Spleen (tissue), 11 donors: ENCODE measurements around the gene SLC24A3. TPM values are rescaled to one million over a fixed set of nuclear protein-coding genes. Genes with fewer than 3 reads are reported as not detected.

ENCODE experiments used
- DNase-seq: peaks from one replicate; pipeline ENCODE4 v3.0.0-alpha.2; 2020
- H3K27ac ChIP-seq, 8 donors: fragments of 200-600 bp; sonication (generic) in 7 of 8; 1 replicate in 4 of 8; 2 replicates in 4 of 8; pipeline versions ENCODE4 v1.5.0 to v1.8.0; 2016 to 2021; ENCODE audit warnings: inconsistent platforms in 4 of 8, mild to moderate bottlenecking in 4 of 8, moderate library complexity in 1 of 8
- H3K27me3 ChIP-seq, 7 donors: fragments of 200-600 bp; sonication (generic) in 6 of 7; replicated peaks in 1 of 7; 1 replicate in 4 of 7; 2 replicates in 3 of 7; pipeline versions ENCODE4 v1.5.0 to v1.8.0; 2016 to 2021; ENCODE audit warnings: inconsistent platforms in 3 of 7, mild to moderate bottlenecking in 1 of 7
- H3K36me3 ChIP-seq, 6 donors: fragments of 200-600 bp; sonication (generic) in 5 of 6; 1 replicate in 4 of 6; 2 replicates in 2 of 6; pipeline versions ENCODE4 v1.5.0 to v1.8.0; 2016 to 2021; ENCODE audit warnings: inconsistent platforms in 2 of 6
- H3K4me1 ChIP-seq, 6 donors: fragments of 200-600 bp; sonication (generic) in 5 of 6; 1 replicate in 3 of 6; 2 replicates in 3 of 6; pipeline versions ENCODE4 v1.5.0 to v1.8.0; 2016 to 2021; ENCODE audit warnings: inconsistent platforms in 3 of 6
- H3K4me3 ChIP-seq, 8 donors: fragments of 200-600 bp; sonication (generic) in 7 of 8; 1 replicate in 4 of 8; 2 replicates in 4 of 8; pipeline versions ENCODE4 v1.5.0 to v1.8.0; 2016 to 2021; ENCODE audit warnings: inconsistent platforms in 4 of 8, mild to moderate bottlenecking in 4 of 8, moderate library complexity in 2 of 8
- H3K9me3 ChIP-seq, 8 donors: fragments of 200-600 bp; sonication (generic) in 7 of 8; 1 replicate in 4 of 8; 2 replicates in 4 of 8; pipeline versions ENCODE4 v1.5.0 to v1.8.0; 2016 to 2021; ENCODE audit warnings: inconsistent platforms in 4 of 8
- POLR2A ChIP-seq, 3 donors: fragments of 450-650 bp; IDR thresholded peaks; one replicate each; pipeline ENCODE4 v1.5.1; 2017; ENCODE audit warnings: antibody characterized with exemption in 3 of 3, mild to moderate bottlenecking in 1 of 3
- POLR2AphosphoS5 ChIP-seq, 3 donors: sonication (generic); formaldehyde crosslinking; IDR thresholded peaks; one replicate each; pipeline ENCODE4 v1.5.1; 2017; ENCODE audit warnings: antibody characterized with exemption in 3 of 3
- WGBS, 5 donors: extraction: QIAGEN DNeasy Blood & Tissue Kit in 3 of 5; methylation state at CpG; one replicate each; pipeline versions ENCODE4 v1.1.5 to v1.1.7; 2013 to 2018; 5-methylcytosine and 5-hydroxymethylcytosine counted together
- intact Hi-C: fragments of 100-400 bp; cut with DNase I; formaldehyde crosslinking; loops from one replicate; pipeline ENCODE4 v1.15.0; 2023; ENCODE audit warnings: low total_unique reads
- polyA plus RNA-seq, 3 donors: library from polyadenylated mRNA; stranded (reverse); fragments of 200-250 nt; gene quantifications; one replicate each; pipeline ENCODE4 v1.2.1, GENCODE V29; 2013
- total RNA-seq, 7 donors: library from RNA; depleted of rRNA in 3 of 7; stranded (reverse); fragments of >200 nt in 3 of 7; fragmentation: NEBNext Ultra II Directional in 4 of 7; extraction: Animal tissue kit (Norgen Biotek cat#: 25700) in 4 of 7; gene quantifications; one replicate each; pipeline versions ENCODE4 v1.1.0 to v1.2.1, GENCODE V29; 2016 to 2021
- TF ChIP-seq, protein P1 (sequence below), 11 experiments: fragments of 200-600 bp in 7 of 11; fragments of 450-650 bp in 4 of 11; sonication (generic) in 4 of 11; IDR thresholded peaks in 8 of 11; conservative IDR thresholded peaks in 3 of 11; 1 replicate in 7 of 11; 2 replicates in 4 of 11; pipeline versions ENCODE4 v1.4.0 to v1.8.0; 2016 to 2021; ENCODE audit warnings: antibody characterized with exemption in 11 of 11, inconsistent platforms in 4 of 11, mild to moderate bottlenecking in 1 of 11
- donor health status: healthy with polysubstance abuse.
- donor health status: DM: no; HTN: no; CAD: no; lungs with moderate emphysema.
- donor health status: DM: no; HTN: no; CAD: no.
- donor health status: Bipolar disorder and iron deficiency.
- donor health status: healthy.
- donor health status: DM: no; HTN: no; CAD: no.
- donor health status: DM: yes; HTN: yes; CAD: no.

Gene SLC24A3
- total and polyA plus RNA-seq, 10 donors, result 0.37 to 3.9 (median 2.6) TPM

DNA sequence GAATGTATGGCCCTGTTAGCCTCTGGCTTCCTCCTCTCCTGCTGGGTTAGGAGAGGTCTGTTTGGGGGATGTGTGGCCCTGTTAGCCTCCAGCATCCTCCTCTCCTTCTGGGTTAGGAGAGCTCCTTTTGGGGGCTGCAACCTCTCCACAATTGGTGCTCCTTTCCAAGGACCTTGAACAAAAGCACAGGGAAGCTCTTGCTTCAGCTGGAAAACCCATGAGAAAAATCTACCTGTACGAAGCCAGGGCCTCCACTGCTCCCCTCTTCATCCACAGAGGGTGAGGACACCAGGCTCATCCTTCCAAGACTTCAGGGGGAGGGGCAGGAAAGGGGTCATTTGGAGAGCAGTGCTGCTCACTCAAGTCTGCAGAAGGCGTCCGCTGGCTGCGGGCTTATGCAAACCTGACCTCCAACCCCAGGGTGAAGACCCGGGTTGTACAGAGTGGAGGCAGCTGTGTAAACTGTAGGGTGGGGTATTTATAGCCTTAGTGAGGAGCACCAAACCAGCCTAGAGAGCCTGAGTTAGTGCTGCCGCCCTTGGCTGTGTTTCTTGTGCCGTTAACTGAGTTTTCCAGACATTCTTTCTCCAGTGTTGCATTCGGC lies 62.1 kb downstream of the SLC24A3 start:
- WGBS, 5 donors, result 39 to 70% (median 66%) methylated on average over 8 of the region's 8 CpGs

DNA sequence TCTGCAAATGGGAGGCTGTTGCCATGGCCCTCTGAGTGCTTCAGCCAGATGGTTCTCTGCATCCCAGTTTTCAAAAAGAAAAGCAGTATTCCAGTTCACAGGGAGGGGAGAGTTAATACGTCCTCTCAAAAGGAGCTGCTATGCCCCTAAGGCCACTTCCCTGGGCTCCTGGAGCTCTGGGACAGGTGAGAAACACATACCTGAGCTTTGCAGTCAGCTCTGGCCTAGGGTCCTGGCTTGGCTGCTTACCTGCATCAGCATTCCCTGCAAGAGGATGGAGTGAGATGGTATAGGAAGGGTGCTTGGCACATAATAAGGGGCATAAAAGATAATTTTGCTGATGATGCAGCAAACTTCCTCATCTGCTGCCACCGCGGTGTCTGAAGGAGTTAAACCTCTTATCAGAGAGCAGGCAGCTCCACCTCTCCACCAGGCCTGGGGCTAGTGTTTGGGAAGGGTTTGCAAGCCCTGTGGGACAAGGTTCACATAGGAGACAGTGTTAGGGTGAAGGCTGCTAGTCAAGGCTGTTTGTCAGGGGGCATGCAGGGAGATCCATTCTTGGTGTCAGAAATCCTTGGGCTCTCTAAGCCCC lies 62.7 kb downstream of the SLC24A3 start:
- no peak overlapping the region for H3K4me3 ChIP-seq
- intact Hi-C loops, result no loop called here
- H3K4me1 ChIP-seq, result peaks cover 0 to 25% (median 4%) of the 10 kb centered on the region in 6 donors
- DNase-seq, result no peak
- WGBS, 5 donors, result 35 to 54% (median 43%) methylated on average over 3 of the region's 3 CpGs
- TF ChIP-seq POLR2A (IDR thresholded peaks at IDR 0.05) (no peak), POLR2AphosphoS5 (IDR thresholded peaks at IDR 0.05) (no peak)
- TF ChIP-seq, protein P1, sequence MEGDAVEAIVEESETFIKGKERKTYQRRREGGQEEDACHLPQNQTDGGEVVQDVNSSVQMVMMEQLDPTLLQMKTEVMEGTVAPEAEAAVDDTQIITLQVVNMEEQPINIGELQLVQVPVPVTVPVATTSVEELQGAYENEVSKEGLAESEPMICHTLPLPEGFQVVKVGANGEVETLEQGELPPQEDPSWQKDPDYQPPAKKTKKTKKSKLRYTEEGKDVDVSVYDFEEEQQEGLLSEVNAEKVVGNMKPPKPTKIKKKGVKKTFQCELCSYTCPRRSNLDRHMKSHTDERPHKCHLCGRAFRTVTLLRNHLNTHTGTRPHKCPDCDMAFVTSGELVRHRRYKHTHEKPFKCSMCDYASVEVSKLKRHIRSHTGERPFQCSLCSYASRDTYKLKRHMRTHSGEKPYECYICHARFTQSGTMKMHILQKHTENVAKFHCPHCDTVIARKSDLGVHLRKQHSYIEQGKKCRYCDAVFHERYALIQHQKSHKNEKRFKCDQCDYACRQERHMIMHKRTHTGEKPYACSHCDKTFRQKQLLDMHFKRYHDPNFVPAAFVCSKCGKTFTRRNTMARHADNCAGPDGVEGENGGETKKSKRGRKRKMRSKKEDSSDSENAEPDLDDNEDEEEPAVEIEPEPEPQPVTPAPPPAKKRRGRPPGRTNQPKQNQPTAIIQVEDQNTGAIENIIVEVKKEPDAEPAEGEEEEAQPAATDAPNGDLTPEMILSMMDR (IDR thresholded peaks at IDR 0.05 in 8 of 11, conservative IDR thresholded peaks at IDR 0.05 in 3 of 11), result no peak
- peaks cover 0 to 4% (median 0%) of the 10 kb centered on the region in 7 donors for H3K27me3 ChIP-seq
- no peaks in the 10 kb centered on the region for H3K9me3 ChIP-seq
- H3K36me3 ChIP-seq, result no peaks in the 10 kb centered on the region
- peak overlapping the region in 7 of 8 donors; percentile 27 to 79 (median 69) for H3K27ac ChIP-seq

More for the DNA sequence above, 62.1 kb downstream of the SLC24A3 start:
- H3K4me1 ChIP-seq, result peaks cover 0 to 25% (median 4%) of the 10 kb centered on the region in 6 donors
- peak overlapping the region in 6 of 8 donors; percentile 29 to 79 (median 71) for H3K27ac ChIP-seq
- TF ChIP-seq POLR2AphosphoS5 (IDR thresholded peaks at IDR 0.05), result peak; percentile 15 to 77 (median 75)
- TF ChIP-seq, protein P1 (IDR thresholded peaks at IDR 0.05 in 8 of 11, conservative IDR thresholded peaks at IDR 0.05 in 3 of 11), result no peak
- H3K4me3 ChIP-seq, result no peak overlapping the region
- no peak for DNase-seq
- intact Hi-C loops, result no loop called here
- H3K36me3 ChIP-seq, result no peaks in the 10 kb centered on the region
- H3K9me3 ChIP-seq, result no peaks in the 10 kb centered on the region
- peaks cover 0 to 4% (median 0%) of the 10 kb centered on the region in 7 donors for H3K27me3 ChIP-seq

DNA sequence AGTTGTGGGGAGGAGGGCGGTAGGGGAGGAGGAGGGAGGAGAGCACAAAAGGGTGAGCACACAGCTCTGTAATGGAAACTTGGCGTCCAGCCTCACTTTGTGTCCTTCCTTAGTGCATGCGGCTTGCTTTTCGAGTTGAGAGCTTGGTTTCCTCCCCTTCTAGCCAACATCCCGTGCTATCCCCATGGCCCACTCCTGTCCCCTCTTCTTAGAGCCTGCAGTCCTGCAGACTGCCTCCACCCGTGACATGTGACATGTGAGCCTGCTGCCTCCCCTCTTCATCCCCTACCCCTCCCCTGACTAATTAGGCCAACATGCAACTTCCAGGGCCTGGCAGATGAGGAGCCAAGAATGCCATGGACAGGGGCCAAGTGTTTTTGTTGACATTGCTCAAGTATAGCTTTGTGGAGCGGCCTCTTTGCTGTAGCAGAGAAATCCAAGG lies 63.2 kb downstream of the SLC24A3 start:
- WGBS, 5 donors, result 54 to 77% (median 55%) methylated on average over 7 of the region's 7 CpGs
- peak overlapping the region in 7 of 8 donors; percentile 27 to 79 (median 54) for H3K27ac ChIP-seq
- TF ChIP-seq, protein P1 (IDR thresholded peaks at IDR 0.05 in 8 of 11, conservative IDR thresholded peaks at IDR 0.05 in 3 of 11), result no peak
- TF ChIP-seq POLR2A (IDR thresholded peaks at IDR 0.05) (no peak), POLR2AphosphoS5 (IDR thresholded peaks at IDR 0.05) (peak in 2 of 3 donors; percentile 64 to 69)
- no peak overlapping the region for H3K4me3 ChIP-seq
- peaks cover 0 to 4% (median 0%) of the 10 kb centered on the region in 7 donors for H3K27me3 ChIP-seq
- no peaks in the 10 kb centered on the region for H3K36me3 ChIP-seq
- no peak for DNase-seq
- H3K4me1 ChIP-seq, result peaks cover 0 to 25% (median 4%) of the 10 kb centered on the region in 6 donors
- no peaks in the 10 kb centered on the region for H3K9me3 ChIP-seq
- intact Hi-C loops, result no loop called here

DNA sequence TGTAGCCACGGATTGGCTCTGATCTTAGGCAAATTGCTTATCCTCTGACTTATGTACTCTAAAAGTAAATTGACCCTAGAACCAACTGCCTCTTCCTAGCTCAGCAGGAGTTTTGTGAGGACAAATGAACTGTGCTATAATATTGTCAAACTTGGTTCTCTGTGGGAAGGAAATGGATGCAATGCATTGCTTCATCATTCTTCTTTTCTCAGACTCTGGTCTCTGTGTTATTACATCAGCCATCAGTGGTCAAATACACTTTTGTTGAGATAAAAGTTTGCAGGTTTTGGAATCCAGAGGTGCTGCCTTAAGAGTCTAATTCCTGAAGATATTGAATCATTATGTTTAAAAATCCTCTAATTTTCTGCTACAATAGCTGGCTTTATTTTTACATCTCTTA lies 64.9 kb downstream of the SLC24A3 start:
- H3K27me3 ChIP-seq, result no peaks in the 10 kb centered on the region
- no peak for TF ChIP-seq POLR2AphosphoS5 (IDR thresholded peaks at IDR 0.05)
- TF ChIP-seq, protein P1 (IDR thresholded peaks at IDR 0.05 in 8 of 11, conservative IDR thresholded peaks at IDR 0.05 in 3 of 11), result no peak
- no peak for TF ChIP-seq POLR2A (IDR thresholded peaks at IDR 0.05)
- H3K4me3 ChIP-seq, result no peak overlapping the region
- DNase-seq, result no peak
- H3K36me3 ChIP-seq, result no peaks in the 10 kb centered on the region
- whole genome bisulfite sequencing, 5 donors, result 43 to 80% (median 77%) methylated on average over 1 of the region's 1 CpG
- intact Hi-C loops, result no loop called here
- peaks cover 0 to 25% (median 4%) of the 10 kb centered on the region in 6 donors for H3K4me1 ChIP-seq
- H3K27ac ChIP-seq, result peak overlapping the region in 7 of 8 donors; percentile 0 to 79 (median 65)
- no peaks in the 10 kb centered on the region for H3K9me3 ChIP-seq
